GM12864 (cell line): ENCODE results near the gene MYO15B.

Experiments used
- DNase-seq: peaks from one replicate; pipeline ENCODE4 v3.0.0-alpha.2; 2011; ENCODE audit warnings: low read depth
- H3K4me3 ChIP-seq: 2 replicates; pipeline ENCODE4 v1.5.1; 2011; ENCODE audit warnings: mild to moderate bottlenecking, low read depth, low read length, control low read depth
- CTCF ChIP-seq: IDR thresholded peaks from 2 replicates; pipeline ENCODE4 v1.5.1; 2011; ENCODE audit warnings: low read depth, mild to moderate bottlenecking, moderate library complexity, low read length, control low read depth, inconsistent platforms; ENCODE audit errors: missing control alignments

The MYO15B gene

GRCh38 chr17:75587675-75588595 is at the start of gene MYO15B:
TSS of gene MYO15B (plus strand) at chr17:75587800. CDS start at chr17:75588058, 258 bp downstream.
- H3K4me3 ChIP-seq, result peak within 1 kb of the TSS; percentile 8
- no peak for DNase-seq
- TF ChIP-seq CTCF, result no peak

- DNase-seq, result no peak
- no peak overlapping the region for H3K4me3 ChIP-seq
- no peak for TF ChIP-seq CTCF
Measured at GRCh38 chr17:75539967-75540729, 47.5 kb upstream of the MYO15B start.

- no peak overlapping the region for H3K4me3 ChIP-seq
- DNase-seq, result no peak
- no peak for TF ChIP-seq CTCF
Measured at GRCh38 chr17:75540923-75541503, 46.6 kb upstream of the MYO15B start.

- H3K4me3 ChIP-seq, result no peak overlapping the region
- DNase-seq, result no peak
- no peak for TF ChIP-seq CTCF
Measured at GRCh38 chr17:75542229-75542628, 45.4 kb upstream of the MYO15B start.

- no peak for TF ChIP-seq CTCF
- no peak for DNase-seq
- H3K4me3 ChIP-seq, result no peak overlapping the region
Measured at GRCh38 chr17:75542728-75543336, 44.8 kb upstream of the MYO15B start.

- H3K4me3 ChIP-seq, result no peak overlapping the region
- TF ChIP-seq CTCF, result no peak
- no peak for DNase-seq
Measured at GRCh38 chr17:75544250-75544649, 43.4 kb upstream of the MYO15B start.
